Stimulated activated CD8-positive, alpha-beta memory T cell treated with anti-CD3 and anti-CD28 coated beads, Interleukin-4, amount 100 ng/mL, for 4 hours (primary cell): Measurements from ENCODE around the gene PRMT7.

Experiments used
- DNase-seq, 2 donors: peaks; one replicate each; pipeline ENCODE4 v3.0.0-alpha.2; 2020; ENCODE audit warnings: low read depth in 2 of 2, low spot score in 1 of 2

PRMT7 gene

GRCh38 chr16:68389006-68389405 lies 78.2 kb downstream of the PRMT7 start:
- DNase-seq = no peak

GRCh38 chr16:68389750-68390371 lies 79.0 kb downstream of the PRMT7 start:
- DNase-seq = no peak

GRCh38 chr16:68393333-68393732 lies 82.5 kb downstream of the PRMT7 start:
- DNase-seq = no peak

GRCh38 chr16:68395167-68395786 lies 84.5 kb downstream of the PRMT7 start:
- DNase-seq = no peak

GRCh38 chr16:68395815-68396214 lies 85.0 kb downstream of the PRMT7 start:
- no peak for DNase-seq

- DNase-seq = peak; percentile 14 to 15
Measured at GRCh38 chr16:68396481-68396880, 85.7 kb downstream of the PRMT7 start.

GRCh38 chr16:68397710-68398201 lies 86.9 kb downstream of the PRMT7 start:
- no peak for DNase-seq

- DNase-seq = no peak
Measured at GRCh38 chr16:68399456-68399855, 88.6 kb downstream of the PRMT7 start.

- DNase-seq = no peak
Measured at GRCh38 chr16:68400083-68400923, 89.5 kb downstream of the PRMT7 start.

GRCh38 chr16:68400924-68401460 lies 90.2 kb downstream of the PRMT7 start:
- no peak for DNase-seq

GRCh38 chr16:68401871-68402747 lies 91.3 kb downstream of the PRMT7 start:
- no peak for DNase-seq

GRCh38 chr16:68402748-68403040 lies 91.9 kb downstream of the PRMT7 start:
- no peak for DNase-seq

- DNase-seq = no peak
Measured at GRCh38 chr16:68403177-68403576, 92.4 kb downstream of the PRMT7 start.

- DNase-seq = no peak
Measured at GRCh38 chr16:68403704-68404103, 92.9 kb downstream of the PRMT7 start.

GRCh38 chr16:68404736-68405345 lies 94.0 kb downstream of the PRMT7 start:
- DNase-seq = no peak

- DNase-seq = no peak
Measured at GRCh38 chr16:68406458-68407152, 95.8 kb downstream of the PRMT7 start.
